Stimulated activated CD4-positive, alpha-beta T cell treated with anti-CD3 and anti-CD28 coated beads, Interleukin-12 subunit alpha, Interleukin-12 subunit beta, amount 100 ng/mL, for 4 hours (primary cell): ENCODE results near the gene NAGLU.
A peak's percentile ranks its signal among the peaks of the same experiment; 100 is the strongest.
"Not testable (repeated sequence)": the region's sequence is repeated elsewhere in the genome, so short reads cannot be mapped to it uniquely, and the experiment has no call there.

Source experiments
- DNase-seq: peaks from one replicate; pipeline ENCODE4 v3.0.0-alpha.2; 2020

The NAGLU gene

GRCh38 chr17:42545755-42546505, 9.9 kb downstream of the NAGLU start:
- not testable (repeated sequence) for DNase-seq

GRCh38 chr17:42547001-42547461, 11.0 kb downstream of the NAGLU start:
- no peak for DNase-seq

GRCh38 chr17:42547698-42548069, 11.6 kb downstream of the NAGLU start:
- DNase-seq: no peak

GRCh38 chr17:42548070-42548837, 12.2 kb downstream of the NAGLU start:
- peak; percentile 80 for DNase-seq

GRCh38 chr17:42548993-42549755, 13.1 kb downstream of the NAGLU start:
- DNase-seq: no peak

GRCh38 chr17:42552736-42553135, 16.7 kb downstream of the NAGLU start, which contains the start of gene HSD17B1:
TSS of gene HSD17B1 (plus strand) at chr17:42552923. CDS start at chr17:42552934, 11 bp downstream.
- not testable (repeated sequence) for DNase-seq

GRCh38 chr17:42553161-42553818, 17.2 kb downstream of the NAGLU start:
- DNase-seq: no peak

GRCh38 chr17:42553866-42554249, 17.8 kb downstream of the NAGLU start:
- DNase-seq: no peak

- peak; percentile 73 for DNase-seq
Measured at GRCh38 chr17:42554250-42555121, 18.4 kb downstream of the NAGLU start.

GRCh38 chr17:42555122-42555622, 19.1 kb downstream of the NAGLU start:
- DNase-seq: no peak

- DNase-seq: not testable (repeated sequence)
Measured at GRCh38 chr17:42555961-42556617, 20.0 kb downstream of the NAGLU start.

GRCh38 chr17:42559075-42559474, 23.0 kb downstream of the NAGLU start:
- no peak for DNase-seq

GRCh38 chr17:42560246-42560645, 24.2 kb downstream of the NAGLU start:
- no peak for DNase-seq

GRCh38 chr17:42561897-42562387, 25.9 kb downstream of the NAGLU start, which contains the start of gene COASY:
TSS of gene COASY (plus strand) at chr17:42562148. CDS start at chr17:42562623, 475 bp downstream.
- DNase-seq: peak; percentile 89

- DNase-seq: no peak
Measured at GRCh38 chr17:42562388-42563142, 26.5 kb downstream of the NAGLU start.

GRCh38 chr17:42563143-42563509, 27.1 kb downstream of the NAGLU start:
- no peak for DNase-seq

GRCh38 chr17:42563543-42563942, 27.5 kb downstream of the NAGLU start:
- DNase-seq: no peak

GRCh38 chr17:42563950-42564349, 27.9 kb downstream of the NAGLU start:
- no peak for DNase-seq

- no peak for DNase-seq
Measured at GRCh38 chr17:42564815-42565522, 28.9 kb downstream of the NAGLU start.
